GOT3 (cell line): ENCODE data around the gene POU2AF1.

ENCODE experiments used
- DNase-seq: peaks from one replicate; lab custom pipeline; 2025; ENCODE audit warnings: mixed read lengths; lab: John Stamatoyannopoulos, UW

The POU2AF1 gene

GRCh38 chr11:111360150-111361043 is 18.7 kb downstream of the POU2AF1 start:
- no peak for DNase-seq

- DNase-seq: no peak
Measured at GRCh38 chr11:111359223-111360149, 19.6 kb downstream of the POU2AF1 start.

GRCh38 chr11:111358038-111359001 is 20.8 kb downstream of the POU2AF1 start:
- DNase-seq: no peak

GRCh38 chr11:111357150-111358037 is 21.7 kb downstream of the POU2AF1 start:
- no peak for DNase-seq

- DNase-seq: no peak
Measured at GRCh38 chr11:111356660-111357048, 22.4 kb downstream of the POU2AF1 start.

GRCh38 chr11:111355956-111356659 is 23.0 kb downstream of the POU2AF1 start:
- DNase-seq: no peak

- no peak for DNase-seq
Measured at GRCh38 chr11:111355101-111355500, 24.0 kb downstream of the POU2AF1 start.

- DNase-seq: no peak
Measured at GRCh38 chr11:111354601-111354891, 24.5 kb downstream of the POU2AF1 start.

- no peak for DNase-seq
Measured at GRCh38 chr11:111353776-111354600, 25.1 kb downstream of the POU2AF1 start.

GRCh38 chr11:111352935-111353710 is 26.0 kb downstream of the POU2AF1 start:
- no peak for DNase-seq

- DNase-seq: no peak
Measured at GRCh38 chr11:111352231-111352746, 26.8 kb downstream of the POU2AF1 start.

GRCh38 chr11:111351374-111352055 is 27.6 kb downstream of the POU2AF1 start:
- no peak for DNase-seq

GRCh38 chr11:111350811-111351210 is 28.3 kb downstream of the POU2AF1 start:
- no peak for DNase-seq

GRCh38 chr11:111349191-111349695 is 29.8 kb downstream of the POU2AF1 start:
- no peak for DNase-seq

- no peak for DNase-seq
Measured at GRCh38 chr11:111348147-111348546, 30.9 kb downstream of the POU2AF1 start.

- DNase-seq: no peak
Measured at GRCh38 chr11:111347723-111348115, 31.4 kb downstream of the POU2AF1 start.

GRCh38 chr11:111347002-111347722 is 31.9 kb downstream of the POU2AF1 start:
- DNase-seq: no peak
